AG08396 (cell line): ENCODE measurements around the gene MUC6.
A peak's percentile ranks its signal among the peaks of the same experiment; 100 is the strongest.
"Not testable (repeated sequence)": the region's sequence is repeated elsewhere in the genome, so short reads cannot be mapped to it uniquely, and the experiment has no call there.

Source experiments
- DNase-seq: peaks from one replicate; pipeline ENCODE4 v3.0.0; 2012; ENCODE audit warnings: low spot score, mixed read lengths

Gene MUC6

GRCh38 chr11:986270-986951, 50.1 kb downstream of the MUC6 start:
- DNase-seq: no peak

- DNase-seq: no peak
Observed at GRCh38 chr11:985848-986247, 50.7 kb downstream of the MUC6 start.

GRCh38 chr11:985406-985805, 51.1 kb downstream of the MUC6 start:
- DNase-seq: no peak

DNA sequence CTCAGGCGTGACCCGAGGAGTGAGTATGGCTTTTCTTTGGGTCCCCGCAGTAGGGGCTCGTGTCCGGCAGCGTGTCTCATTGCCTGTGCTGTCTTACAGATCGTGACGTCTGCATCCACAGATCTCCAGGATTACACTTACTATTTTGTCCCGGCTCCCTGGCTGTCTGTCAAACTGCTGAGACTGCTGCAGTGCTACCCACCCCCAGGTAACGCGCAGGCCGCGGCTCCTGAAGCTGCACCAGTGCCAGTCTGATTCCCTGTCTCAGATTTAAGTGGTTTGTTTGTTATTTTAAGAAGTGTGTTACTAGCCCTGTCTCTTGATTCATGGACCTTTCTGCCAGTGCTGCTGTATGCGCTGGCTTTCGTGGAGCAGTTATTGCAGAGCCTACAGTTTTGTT, 52.0 kb downstream of the MUC6 start:
- DNase-seq: no peak

- DNase-seq: no peak
Observed at GRCh38 chr11:981764-982163, 54.8 kb downstream of the MUC6 start.

DNA sequence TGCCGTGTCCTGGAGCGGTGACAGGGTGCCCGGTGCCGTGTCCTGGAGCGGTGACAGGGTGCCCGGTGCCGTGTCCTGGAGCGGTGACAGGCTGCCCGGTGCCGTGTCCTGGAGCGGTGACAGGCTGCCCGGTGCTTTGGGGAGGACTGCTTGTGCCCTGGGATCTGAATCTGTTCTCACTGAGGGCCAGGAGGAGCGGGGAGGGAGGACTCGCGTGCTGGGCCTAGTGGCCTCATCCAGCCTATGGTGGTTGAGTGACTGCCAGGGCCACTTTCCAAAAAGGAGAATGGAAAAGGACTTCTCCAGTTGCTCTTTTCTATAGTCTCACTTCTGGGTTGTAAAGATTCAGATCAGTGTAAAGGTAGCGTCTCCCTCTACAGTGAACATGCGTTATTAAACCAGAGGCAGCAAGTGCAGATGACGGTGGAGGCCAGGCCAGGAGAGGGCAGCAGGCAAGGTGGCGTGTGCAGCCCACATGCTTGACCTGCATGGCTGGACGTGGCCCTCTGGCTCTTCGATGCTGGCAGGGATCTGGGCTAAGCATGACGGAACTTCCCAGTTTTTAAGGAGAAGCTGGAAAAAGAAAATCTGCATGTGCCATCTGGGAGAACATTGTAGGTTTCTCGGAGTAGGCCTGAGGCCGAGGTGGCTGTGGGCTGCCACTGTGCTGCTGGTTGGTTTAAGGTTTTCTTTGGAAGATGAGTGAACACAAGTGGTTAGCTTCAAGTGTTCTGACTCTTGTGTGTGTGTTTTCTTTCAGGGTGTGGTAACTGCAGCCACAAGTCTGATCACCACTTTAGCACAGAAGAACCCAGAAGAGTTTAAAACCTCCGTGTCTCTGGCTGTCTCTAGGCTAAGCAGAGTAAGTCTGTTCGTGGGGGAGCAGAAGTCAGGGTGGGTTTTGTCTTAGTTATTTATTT, 55.8 kb downstream of the MUC6 start:
- DNase-seq: no peak

DNA sequence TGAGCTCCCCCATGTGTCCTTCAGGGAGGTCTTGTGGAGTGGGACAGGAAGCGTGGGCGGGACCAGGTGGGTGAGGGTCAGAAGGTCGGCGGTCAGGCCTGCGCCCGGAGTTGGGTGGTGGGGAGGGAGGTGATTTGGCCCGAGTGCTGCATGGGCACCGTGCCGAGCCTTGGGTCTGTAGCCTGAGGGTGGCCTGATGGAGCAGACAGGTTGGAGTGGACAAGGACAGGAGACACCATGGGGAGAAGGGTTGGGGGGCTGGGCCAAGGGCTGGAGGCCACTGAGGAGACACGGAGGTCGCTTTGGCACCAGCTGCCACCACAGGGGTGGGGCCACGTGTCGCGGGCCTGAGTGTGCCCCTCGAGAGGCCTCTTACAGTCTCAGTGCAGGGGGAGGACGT, 57.7 kb downstream of the MUC6 start:
- no peak for DNase-seq

DNA sequence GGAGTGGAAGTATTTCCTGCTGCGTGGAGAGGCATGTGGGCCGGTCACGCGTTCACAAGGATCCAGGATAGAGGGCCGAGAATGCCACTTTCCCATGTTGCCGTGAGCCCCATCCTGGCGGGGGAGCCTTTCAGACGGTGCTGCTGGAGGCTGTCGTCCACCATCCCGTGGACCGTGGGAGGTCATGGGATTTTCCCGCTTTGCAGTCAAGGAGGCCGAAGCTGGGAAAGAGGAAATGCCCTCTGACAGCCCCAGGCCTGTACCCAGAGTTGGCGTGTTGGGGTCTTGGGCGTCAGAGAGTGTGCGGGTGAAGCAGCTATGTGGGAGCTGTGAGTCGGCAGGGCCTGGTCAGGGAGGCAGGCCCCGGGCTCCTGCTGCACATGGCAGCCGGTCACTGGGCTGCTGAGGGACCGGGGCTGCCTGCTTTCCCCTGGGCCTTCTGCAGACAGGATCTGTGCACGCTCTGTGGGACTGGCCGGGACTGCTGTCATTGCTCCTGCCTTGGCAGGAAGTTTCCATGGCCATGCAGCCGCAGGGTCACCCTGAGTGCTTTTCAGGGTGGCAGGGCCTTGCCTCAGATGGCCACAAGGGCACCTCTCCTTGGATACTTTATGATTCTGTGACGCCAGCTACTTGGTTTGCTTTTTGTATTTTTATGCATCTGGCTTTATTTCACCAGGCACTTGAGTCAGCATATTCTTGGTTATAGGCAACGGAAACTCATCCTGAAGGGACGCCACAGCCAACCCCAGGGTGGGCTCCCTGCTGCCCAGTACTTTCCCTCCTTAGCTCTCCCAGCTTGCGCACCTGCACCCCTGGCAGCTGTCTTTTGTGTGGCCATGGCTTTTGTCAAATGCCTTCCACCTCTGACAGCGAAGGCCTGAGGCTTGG, 58.4 kb downstream of the MUC6 start:
- no peak for DNase-seq

DNA sequence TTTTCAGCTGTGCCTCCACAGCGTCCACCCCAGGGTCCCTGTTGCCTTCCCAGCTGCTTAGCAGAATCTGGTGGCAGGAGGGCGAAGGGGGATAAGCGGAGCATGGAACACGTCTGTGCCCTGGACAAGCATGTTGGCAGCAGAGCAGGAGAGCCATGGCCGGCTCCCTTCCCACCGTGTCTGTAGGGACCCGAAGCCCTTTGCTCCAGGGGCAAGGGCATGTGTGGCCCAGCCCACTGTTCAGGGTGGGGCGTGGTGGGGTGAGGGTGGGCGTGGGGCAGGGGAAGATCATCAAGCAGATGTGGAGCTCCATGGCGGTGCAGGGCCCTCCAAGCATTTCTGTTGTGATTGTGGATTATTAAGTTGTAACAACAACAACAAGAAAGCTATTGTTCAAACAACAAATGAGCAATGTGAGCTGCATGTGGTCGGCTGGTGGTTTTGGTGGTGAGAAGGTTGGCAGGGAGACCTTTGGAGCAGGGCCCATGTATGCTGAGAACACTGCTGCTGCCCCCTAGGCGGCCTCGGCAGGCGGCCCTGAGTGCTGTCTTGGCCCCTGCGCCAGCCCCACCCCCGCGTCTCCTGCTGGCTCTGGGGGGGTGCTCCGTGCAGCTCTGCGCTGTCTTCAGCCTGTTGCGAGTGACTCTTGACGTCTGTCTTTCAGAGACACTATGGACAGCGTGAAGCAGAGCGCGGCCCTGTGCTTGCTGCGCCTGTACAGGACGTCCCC, 59.9 kb downstream of the MUC6 start:
- peak; percentile 52 for DNase-seq

GRCh38 chr11:975827-976226, 60.7 kb downstream of the MUC6 start:
- peak; percentile 75 for DNase-seq

GRCh38 chr11:975376-975775, 61.1 kb downstream of the MUC6 start:
- not testable (repeated sequence) for DNase-seq

DNA sequence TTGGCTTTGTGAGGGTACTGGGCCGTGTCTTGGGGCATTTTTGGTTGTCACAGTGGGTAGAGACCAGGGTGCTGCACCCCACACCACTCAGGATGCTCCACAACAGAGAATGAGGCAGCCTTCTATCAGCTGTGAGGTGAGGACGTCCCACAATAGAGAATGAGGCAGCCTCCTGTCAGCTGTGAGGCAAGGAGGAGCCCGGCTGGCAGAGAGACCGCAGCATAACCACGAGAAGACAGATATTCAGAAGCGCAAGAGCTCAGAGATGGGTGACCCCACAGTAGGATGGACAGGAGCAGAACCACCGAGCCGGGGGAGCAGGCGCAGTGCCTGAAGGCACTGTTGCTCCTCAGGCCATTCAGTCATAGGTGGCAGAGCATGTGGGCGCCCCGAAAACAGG, 63.3 kb downstream of the MUC6 start:
- no peak for DNase-seq

DNA sequence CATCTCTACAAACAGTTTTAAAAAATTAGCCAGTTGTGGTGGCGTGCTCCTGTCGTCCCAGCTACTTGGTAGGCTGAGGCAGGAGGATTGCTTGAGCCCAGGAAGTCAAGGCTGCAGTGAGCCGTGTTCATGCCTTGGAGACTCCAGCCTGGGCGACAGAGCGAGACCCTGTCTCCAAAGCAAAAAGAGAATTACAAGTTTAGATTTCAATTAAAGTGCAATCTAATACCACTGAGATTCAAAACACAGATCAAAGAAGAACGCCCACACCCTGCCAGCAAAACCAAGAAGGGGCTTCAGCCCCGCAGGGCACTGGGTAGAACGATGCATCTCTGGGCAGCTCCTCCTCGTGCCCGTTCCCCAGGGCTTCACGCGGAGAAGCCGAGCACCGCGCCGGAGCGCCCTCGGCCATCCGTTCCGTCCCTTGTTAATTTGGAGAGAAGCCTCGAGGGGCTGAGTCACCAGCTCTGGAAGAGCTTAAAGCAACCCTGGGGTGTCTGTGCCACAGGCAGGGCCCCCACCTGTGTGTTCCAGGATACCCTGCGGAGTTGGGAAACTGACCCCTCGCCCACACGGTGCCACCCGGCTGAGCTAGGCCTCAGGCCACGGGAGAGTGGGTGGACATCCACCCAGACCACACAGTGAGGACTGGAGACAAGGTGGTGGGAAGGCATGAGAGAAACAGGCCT, 63.9 kb downstream of the MUC6 start:
- DNase-seq: no peak

- no peak for DNase-seq
Observed at GRCh38 chr11:971731-972365, 64.7 kb downstream of the MUC6 start.

GRCh38 chr11:971092-971690, 65.3 kb downstream of the MUC6 start:
- no peak for DNase-seq

DNA sequence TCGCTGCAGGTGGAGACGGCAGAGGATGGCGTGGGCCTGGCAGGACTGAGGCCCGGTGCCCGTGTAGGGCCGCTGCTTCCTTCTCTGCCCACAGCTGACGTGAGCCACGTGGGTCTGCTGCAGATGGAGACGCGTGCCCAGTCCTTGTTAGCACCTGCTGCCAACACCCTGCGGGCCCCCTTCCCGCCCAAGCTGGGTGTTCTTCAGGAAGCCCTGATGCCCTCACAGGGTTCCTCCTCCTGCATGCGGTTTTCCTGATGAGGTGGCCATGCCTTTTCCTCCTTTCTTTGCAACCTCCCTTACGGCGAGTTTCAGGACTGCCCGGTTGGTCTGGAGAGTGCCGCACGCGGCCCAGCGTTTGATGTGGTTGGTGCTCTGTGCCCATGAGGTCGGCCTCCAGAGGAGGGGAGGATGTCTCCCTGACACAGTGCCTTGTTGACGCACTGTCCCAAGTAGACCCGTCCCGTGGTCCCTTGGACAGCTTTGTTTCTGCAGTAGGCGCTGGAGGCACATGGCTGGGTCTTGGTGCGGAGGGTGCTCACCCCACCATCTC, 66.1 kb downstream of the MUC6 start:
- DNase-seq: no peak

DNA sequence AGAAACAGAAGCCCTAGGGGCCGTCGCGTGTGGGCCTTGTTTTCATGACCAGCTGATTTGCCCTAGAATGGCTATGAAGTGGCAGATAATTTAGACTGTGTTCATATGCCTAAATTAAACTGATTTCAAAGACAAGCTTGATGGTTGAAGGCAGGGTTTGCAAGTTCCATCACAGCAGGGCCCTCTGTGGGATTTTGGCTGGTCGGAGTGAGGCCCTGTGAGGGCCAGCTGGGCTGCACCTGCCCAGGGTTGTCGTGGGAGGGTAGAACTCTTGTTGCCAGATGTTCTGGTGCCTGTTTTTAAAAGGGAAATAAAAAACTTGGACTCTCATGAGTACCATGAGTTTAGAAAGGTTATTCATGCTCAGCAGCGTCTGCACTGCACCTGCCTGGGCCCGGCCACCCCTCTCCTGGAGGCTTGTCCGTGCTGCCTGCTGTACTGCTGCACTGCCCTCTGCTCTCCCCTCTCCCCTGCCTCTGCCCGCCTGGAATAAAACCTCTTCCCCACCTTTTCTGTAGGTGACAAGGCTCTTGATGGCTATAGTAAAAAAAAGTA, 66.8 kb downstream of the MUC6 start:
- DNase-seq: no peak

DNA sequence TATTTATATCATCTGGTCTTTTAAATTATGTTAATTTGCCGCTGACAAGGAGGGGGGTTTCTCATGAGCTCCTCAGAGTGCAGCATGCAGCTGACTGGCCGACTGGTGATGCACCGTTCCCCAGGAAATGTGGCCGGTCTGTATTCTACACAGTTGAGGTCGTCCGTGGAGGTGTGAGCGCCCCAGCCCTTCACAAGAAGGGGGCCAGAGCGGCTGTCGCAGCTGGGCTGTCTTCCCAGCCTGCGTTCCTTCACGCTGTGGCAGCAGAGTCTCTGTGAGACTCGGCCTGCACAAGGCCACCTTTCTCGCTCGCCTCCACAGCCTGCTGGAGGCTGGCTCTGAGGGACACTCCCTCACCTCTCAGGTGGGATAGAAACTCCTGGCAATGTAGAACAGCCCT, 67.7 kb downstream of the MUC6 start:
- DNase-seq: no peak

DNA sequence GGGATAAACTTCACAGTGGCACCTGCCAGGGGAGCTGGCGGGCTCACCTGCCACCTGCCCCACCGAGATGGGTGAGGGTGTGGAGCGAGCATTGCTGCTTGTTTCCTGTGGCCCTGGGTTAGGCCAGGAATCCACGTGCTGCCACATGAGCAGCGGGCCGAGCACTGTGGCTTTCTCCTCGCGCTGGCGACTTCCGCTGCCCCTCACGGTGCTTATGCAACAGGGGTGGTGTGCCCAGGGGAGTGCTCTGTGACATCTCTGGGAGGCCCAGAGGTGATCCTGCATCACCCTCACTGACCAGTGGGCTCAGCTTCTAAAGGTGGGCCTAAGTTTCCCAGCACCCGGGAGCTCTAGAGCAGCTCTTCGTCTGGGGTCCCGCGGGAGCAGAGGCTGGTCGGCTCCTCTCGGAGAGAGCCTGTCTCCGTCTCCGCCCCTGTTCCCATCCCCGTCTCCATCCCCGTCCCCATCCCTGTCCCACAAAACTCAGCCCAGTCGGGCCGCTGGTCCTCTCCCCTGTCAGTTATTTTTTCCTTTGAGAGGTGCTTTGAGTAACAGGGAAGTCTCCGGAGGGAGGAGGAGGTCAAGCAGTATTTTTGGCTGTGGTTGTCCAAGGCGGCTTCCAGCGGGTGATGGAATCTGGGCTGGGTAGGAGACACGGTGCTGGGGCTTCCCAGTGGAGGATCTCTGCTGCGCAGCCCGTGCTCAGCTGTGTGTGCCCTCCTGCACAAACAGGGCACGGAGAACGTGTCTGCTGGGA, 68.3 kb downstream of the MUC6 start:
- DNase-seq: no peak
